OCI-LY7 (cell line): ENCODE measurements around the gene MLYCD.

Experiments used
- CTCF ChIP-seq: fragments of 200-600 bp; sonication (generic); conservative IDR thresholded peaks from 2 replicates; pipeline ENCODE4 v1.5.1; 2014; ENCODE audit warnings: mild to moderate bottlenecking, antibody characterized with exemption, low read length, moderate library complexity, mixed read lengths
- EZH2phosphoT487 ChIP-seq: fragments of 200-600 bp; sonication (generic); IDR thresholded peaks from 2 replicates; pipeline ENCODE4 v1.6.1; 2018; ENCODE audit warnings: low read depth, borderline replicate concordance, mild to moderate bottlenecking, mixed run types, antibody characterized with exemption, low read length, moderate library complexity, mixed read lengths

- TF ChIP-seq CTCF (no peak), EZH2phosphoT487 (no peak)
Measured at GRCh38 chr16:83931556-83931955, 32.6 kb downstream of the MLYCD start.
